K562 (cell line): ENCODE data around the gene NR0B2. TPM values are rescaled to one million over a fixed set of nuclear protein-coding genes. Genes with fewer than 3 reads are reported as not detected.

Experiments used
- ADNP ChIP-seq: fragments of 200-800 bp; sonication (Bioruptor generic); IDR thresholded peaks from 2 replicates; pipeline ENCODE4 v1.6.1; 2016; ENCODE audit warnings: missing genetic modification characterization, missing compliant biosample characterization
- CEBPB ChIP-seq: fragments of 450-650 bp; IDR thresholded peaks from 2 replicates; pipeline ENCODE4 v1.6.1; 2016; ENCODE audit warnings: missing genetic modification characterization, missing compliant biosample characterization
- DNMT1 ChIP-seq: fragments of 450-650 bp; IDR thresholded peaks from 2 replicates; pipeline ENCODE4 v1.6.1; 2016; ENCODE audit warnings: antibody characterized with exemption, mild to moderate bottlenecking
- EHMT2 ChIP-seq: fragments of 450-650 bp; IDR thresholded peaks from 2 replicates; pipeline ENCODE4 v1.6.1; 2018; ENCODE audit warnings: antibody characterized with exemption
- KDM2B ChIP-seq: fragments of 250-450 bp; sonication (Bioruptor Pico); IDR thresholded peaks from 2 replicates; pipeline ENCODE4 v1.8.0; 2021; ENCODE audit warnings: mild to moderate bottlenecking, moderate library complexity
- KDM4B ChIP-seq, 2 experiments: fragments of 450-650 bp in 1 of 2; sonication (generic) in 1 of 2; IDR thresholded peaks; 2 replicates each; pipeline ENCODE4 v1.6.1; 2016 to 2017; ENCODE audit warnings: borderline replicate concordance in 2 of 2, antibody characterized with exemption in 1 of 2, low read depth in 1 of 2, mild to moderate bottlenecking in 1 of 2
- L3MBTL2 ChIP-seq: fragments of 450-650 bp; IDR thresholded peaks from 2 replicates; pipeline ENCODE4 v1.6.1; 2016; ENCODE audit warnings: mild to moderate bottlenecking, moderate library complexity
- MXD1 ChIP-seq: fragments of 250-450 bp; sonication (Bioruptor Pico); IDR thresholded peaks from 2 replicates; pipeline ENCODE4 v1.8.0; 2021; ENCODE audit warnings: borderline replicate concordance, mild to moderate bottlenecking, moderate library complexity; ENCODE audit not compliant: poor library complexity, severe bottlenecking
- MYBL2 ChIP-seq, 2 experiments: fragments of 450-650 bp in 1 of 2; sonication (generic) in 1 of 2; formaldehyde crosslinking in 1 of 2; IDR thresholded peaks; 2 replicates each; pipeline versions ENCODE4 v1.6.1 to v1.8.1; 2017 to 2022; ENCODE audit warnings: borderline replicate concordance in 1 of 2, inconsistent platforms in 1 of 2, low read depth in 1 of 2, mild to moderate bottlenecking in 1 of 2, missing genetic modification reagents in 1 of 2, moderate library complexity in 1 of 2
- MYC ChIP-seq, 2 experiments: fragments of 250-450 bp in 1 of 2; sonication (Bioruptor Pico) in 1 of 2; IDR thresholded peaks; 2 replicates each; pipeline versions ENCODE4 v1.5.1 to v1.6.1; 2012 to 2021; ENCODE audit warnings: low read depth in 2 of 2, borderline replicate concordance in 1 of 2, improper control_type of control experiment in 1 of 2, low read length in 1 of 2, mild to moderate bottlenecking in 1 of 2, moderate library complexity in 1 of 2
- NELFE ChIP-seq: IDR thresholded peaks from 2 replicates; pipeline ENCODE4 v1.6.1; 2011; ENCODE audit warnings: mild to moderate bottlenecking; ENCODE audit not compliant: insufficient read depth, insufficient read length
- NR2F6 ChIP-seq: fragments of 450-650 bp; formaldehyde crosslinking; IDR thresholded peaks from 2 replicates; pipeline ENCODE4 v1.4.0; 2020; ENCODE audit warnings: mild to moderate bottlenecking
- SMC3 ChIP-seq: conservative IDR thresholded peaks from 2 replicates; pipeline ENCODE4 v1.6.1; 2011; ENCODE audit warnings: low read depth, low read length, improper control_type of control experiment; ENCODE audit not compliant: insufficient read depth
- SUPT5H ChIP-seq: fragments of 450-650 bp; IDR thresholded peaks from 2 replicates; pipeline ENCODE4 v1.6.1; 2016
- TEAD1 ChIP-seq, 2 experiments: fragments of 450-650 bp in 1 of 2; sonication (generic) in 1 of 2; formaldehyde crosslinking; IDR thresholded peaks; 2 replicates each; pipeline versions ENCODE4 v1.4.0 to v1.8.0; 2020 to 2022; ENCODE audit warnings: mild to moderate bottlenecking in 2 of 2, missing genetic modification reagents in 1 of 2
- TFAM ChIP-seq: fragments of 250-450 bp; sonication (Bioruptor Pico); conservative IDR thresholded peaks from 2 replicates; pipeline ENCODE4 v1.5.0; 2021; ENCODE audit warnings: mild to moderate bottlenecking, moderate library complexity
- ZBTB9 ChIP-seq: fragments of 450-650 bp; formaldehyde crosslinking; IDR thresholded peaks from 2 replicates; pipeline ENCODE4 v1.4.0; 2020; ENCODE audit warnings: mild to moderate bottlenecking, moderate library complexity
- ZKSCAN3 ChIP-seq: fragments of 250-450 bp; sonication (Bioruptor Pico); IDR thresholded peaks from 2 replicates; pipeline ENCODE4 v1.4.0; 2020
- ZNF175 ChIP-seq: fragments of 200-800 bp; sonication (Bioruptor generic); IDR thresholded peaks from 2 replicates; pipeline ENCODE4 v1.6.1; 2016; ENCODE audit warnings: low read depth, mild to moderate bottlenecking, missing genetic modification characterization, missing compliant biosample characterization
- ZNF263 ChIP-seq: sonication (generic); formaldehyde crosslinking; IDR thresholded peaks from 2 replicates; pipeline ENCODE4 v1.8.0; 2022; ENCODE audit warnings: mild to moderate bottlenecking, missing genetic modification reagents, borderline replicate concordance
- ZNF778 ChIP-seq: fragments of 450-650 bp; formaldehyde crosslinking; IDR thresholded peaks from 2 replicates; pipeline ENCODE4 v1.4.0; 2020; ENCODE audit warnings: mild to moderate bottlenecking, moderate library complexity
- polyA plus RNA-seq, 8 experiments: library from polyadenylated mRNA; depleted of rRNA in 4 of 8; stranded (reverse) in 5 of 8; unstranded in 3 of 8; fragments of >200 nt; fragmentation: Nextera tagmentation in 2 of 8; fragmentation: Illumina TruSeq in 1 of 8; extraction: Ambion mirVana in 2 of 8; extraction: Trizol in 1 of 8; gene quantifications; 2 replicates each; pipeline versions ENCODE4 v1.2.1 to v1.2.3, GENCODE V29; 2011 to 2014; ENCODE audit warnings: inconsistent platforms in 1 of 8, missing spikeins in 1 of 8
- total RNA-seq, 7 experiments: library from RNA; depleted of rRNA in 6 of 7; stranded (reverse); fragments of >200 nt in 6 of 7; fragmentation: Illumina TruSeq in 2 of 7; extraction: Trizol in 2 of 7; gene quantifications; 2 replicates each; pipeline versions ENCODE4 v1.2.1 to v1.2.3, GENCODE V29; 2011 to 2021; ENCODE audit warnings: low replicate concordance in 1 of 7
- TF ChIP-seq, protein P1 (sequence below): fragments of 450-650 bp; formaldehyde crosslinking; IDR thresholded peaks from 2 replicates; pipeline ENCODE4 v1.4.0; 2020; ENCODE audit warnings: mild to moderate bottlenecking, mixed read lengths

Gene NR0B2
- total and polyA plus RNA-seq, 9 of the 15 experiments (the other 6 are each of a cell fraction or from before 2014, with no cell fraction given): not detected

DNA sequence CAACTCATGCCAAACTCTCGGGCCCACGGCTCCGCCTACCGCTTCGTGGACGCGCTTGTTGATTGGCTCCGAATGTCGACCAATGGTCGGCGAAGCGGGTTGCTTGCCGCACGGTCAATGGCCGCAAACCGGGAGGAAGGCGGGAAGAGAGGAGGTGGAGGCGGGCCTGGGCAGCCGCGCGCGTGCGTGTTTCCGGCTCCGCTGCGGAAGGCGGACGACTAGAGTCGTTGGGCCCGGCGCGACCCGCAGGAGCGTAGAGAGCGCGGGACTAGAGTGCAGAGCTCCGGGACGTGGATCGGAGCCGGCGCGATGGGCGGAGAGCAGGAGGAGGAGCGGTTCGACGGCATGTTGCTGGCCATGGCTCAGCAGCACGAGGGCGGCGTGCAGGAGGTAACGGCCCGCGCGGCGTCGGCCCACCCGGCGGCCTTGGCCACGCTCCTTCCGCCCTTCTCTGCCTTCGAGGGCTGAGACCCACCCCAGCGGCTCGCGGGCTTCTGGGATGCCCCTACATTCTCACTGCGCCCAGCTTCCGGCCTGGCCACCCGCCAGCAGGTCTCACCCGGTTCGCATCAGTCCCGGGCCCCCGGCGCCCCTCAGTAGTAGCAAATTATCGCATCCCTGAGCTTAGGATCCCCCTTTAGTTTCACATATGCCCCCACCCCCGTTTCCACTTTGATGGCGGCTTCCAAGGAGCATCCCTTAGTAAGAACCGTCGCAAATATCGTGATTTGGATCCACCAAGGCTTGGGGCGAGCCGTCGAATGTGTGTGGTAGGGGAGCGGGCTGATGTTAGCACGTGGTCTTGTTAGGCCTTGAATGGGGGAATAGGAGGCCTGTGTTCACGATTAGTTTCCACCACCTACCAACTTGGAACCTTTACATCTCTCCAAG is 8.0 kb upstream of the NR0B2 start, which contains the start of gene NUDC (continued):
- TF ChIP-seq TFAM (CRISPR knock-in tag) (no peak), DNMT1 (no peak), ADNP (no peak), TEAD1 (CRISPR knock-in tag; IDR thresholded peaks at IDR 0.05) (peak in 1 of 2 experiments; percentile 17; a peak in 2 of 4 replicates), ZNF778 (CRISPR knock-in tag) (no peak), MYC (IDR thresholded peaks at IDR 0.05; ENCODE audit: low read depth, low read length) (peak; percentile 75), MYC (CRISPR knock-in tag; IDR thresholded peaks at IDR 0.05; ENCODE audit: borderline replicate concordance, low read depth) (peak; percentile 89; the same call in 1 of the 2 replicates), ZNF175 (CRISPR knock-in tag) (no peak), ZBTB9 (CRISPR knock-in tag) (peak; percentile 79), MXD1 (no peak), NELFE (no peak), ZNF263 (peak; percentile 67), KDM4B (IDR thresholded peaks at IDR 0.05; ENCODE audit: borderline replicate concordance in 2 of 2, low read depth in 1 of 2) (peak in 1 of 2 experiments; percentile 85; a peak in 1 of 4 replicates), EHMT2 (no peak), KDM2B (0 out of 2 replicates have a peak, but pooled peaks have one; percentile 33), SMC3 (no peak; the same call in 1 of the 2 replicates), MYBL2 (IDR thresholded peaks at IDR 0.05; ENCODE audit: low read depth) (no peak), MYBL2 (CRISPR knock-in tag; IDR thresholded peaks at IDR 0.05; ENCODE audit: borderline replicate concordance) (no peak), CEBPB (no peak), NR2F6 (CRISPR knock-in tag) (no peak), ZKSCAN3 (no peak), L3MBTL2 (peak; percentile 95), SUPT5H (peak; percentile 97)
- TF ChIP-seq, protein P1, sequence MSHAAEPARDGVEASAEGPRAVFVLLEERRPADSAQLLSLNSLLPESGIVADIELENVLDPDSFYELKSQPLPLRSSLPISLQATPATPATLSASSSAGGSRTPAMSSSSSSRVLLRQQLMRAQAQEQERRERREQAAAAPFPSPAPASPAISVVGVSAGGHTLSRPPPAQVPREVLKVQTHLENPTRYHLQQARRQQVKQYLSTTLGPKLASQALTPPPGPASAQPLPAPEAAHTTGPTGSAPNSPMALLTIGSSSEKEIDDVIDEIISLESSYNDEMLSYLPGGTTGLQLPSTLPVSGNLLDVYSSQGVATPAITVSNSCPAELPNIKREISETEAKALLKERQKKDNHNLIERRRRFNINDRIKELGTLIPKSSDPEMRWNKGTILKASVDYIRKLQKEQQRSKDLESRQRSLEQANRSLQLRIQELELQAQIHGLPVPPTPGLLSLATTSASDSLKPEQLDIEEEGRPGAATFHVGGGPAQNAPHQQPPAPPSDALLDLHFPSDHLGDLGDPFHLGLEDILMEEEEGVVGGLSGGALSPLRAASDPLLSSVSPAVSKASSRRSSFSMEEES (CRISPR knock-in tag): no peak
